Lung (tissue), 12 donors: ENCODE data around the gene SLC2A10. TPM values are rescaled to one million over a fixed set of nuclear protein-coding genes. Genes with fewer than 3 reads are reported as not detected.
A peak's percentile ranks its signal among the peaks of the same experiment; 100 is the strongest.

Source experiments
- ATAC-seq: fragments of 200-7000 bp; cut with Tn5 transposase; one replicate; pipeline ENCODE4 v1.9.1; 2020; ENCODE audit warnings: moderate number of reproducible peaks; ENCODE audit not compliant: insufficient read depth, low FRiP score
- DNase-seq, 3 donors: peaks; one replicate each; pipeline ENCODE4 v3.0.0-alpha.2; 2013 to 2017
- H3K27ac ChIP-seq, 2 donors: one replicate each; pipeline ENCODE4 v1.5.1; 2013; ENCODE audit warnings: mild to moderate bottlenecking in 2 of 2, moderate library complexity in 2 of 2, control low read depth in 1 of 2, inconsistent platforms in 1 of 2, low read depth in 1 of 2, low read length in 1 of 2
- H3K27me3 ChIP-seq, 3 donors: one replicate each; pipeline ENCODE4 v1.5.1; 2013; ENCODE audit warnings: low read length in 2 of 3; ENCODE audit not compliant: control insufficient read depth in 3 of 3, insufficient read depth in 3 of 3
- H3K36me3 ChIP-seq, 4 donors: one replicate each; pipeline ENCODE4 v1.5.1; 2013; ENCODE audit warnings: low read length in 4 of 4, mild to moderate bottlenecking in 1 of 4, moderate library complexity in 1 of 4; ENCODE audit not compliant: control insufficient read depth in 4 of 4, insufficient read depth in 4 of 4
- H3K4me1 ChIP-seq, 5 donors: one replicate each; pipeline ENCODE4 v1.5.1; 2013; ENCODE audit warnings: low read length in 5 of 5, mild to moderate bottlenecking in 2 of 5, moderate library complexity in 1 of 5; ENCODE audit not compliant: control insufficient read depth in 5 of 5, insufficient read depth in 5 of 5
- H3K4me3 ChIP-seq: one replicate; pipeline ENCODE4 v1.5.1; 2013; ENCODE audit warnings: mild to moderate bottlenecking, control low read depth, moderate library complexity
- H3K9ac ChIP-seq, 2 donors: one replicate each; pipeline ENCODE4 v1.5.1; 2013; ENCODE audit warnings: low read length in 2 of 2, control low read depth in 1 of 2; ENCODE audit not compliant: insufficient read depth in 1 of 2
- H3K9me3 ChIP-seq, 4 donors: one replicate each; pipeline ENCODE4 v1.5.1; 2013; ENCODE audit warnings: low read length in 3 of 4, mild to moderate bottlenecking in 1 of 4, moderate library complexity in 1 of 4; ENCODE audit not compliant: control insufficient read depth in 4 of 4, insufficient read depth in 3 of 4
- WGBS, 2 donors: extraction: QIAGEN DNeasy Blood & Tissue Kit; methylation state at CpG; one replicate each; pipeline ENCODE4 v1.1.7; 2013; 5-methylcytosine and 5-hydroxymethylcytosine counted together
- polyA plus RNA-seq, 2 donors: library from polyadenylated mRNA; stranded (reverse); fragments of 200-250 nt; gene quantifications; one replicate each; pipeline ENCODE4 v1.2.1, GENCODE V29; 2013
- total RNA-seq, 2 donors: library from RNA; depleted of rRNA in 1 of 2; stranded (reverse); fragments of >200 nt in 1 of 2; gene quantifications; one replicate each; pipeline ENCODE4 v1.2.1, GENCODE V29; 2014 to 2021
- TF ChIP-seq, protein P1 (sequence below): IDR thresholded peaks from 2 replicates; pipeline ENCODE4 v1.5.1; 2012; ENCODE audit warnings: mild to moderate bottlenecking; ENCODE audit errors: control extremely low read depth, extremely low read depth
- donor health status: control.
- donor health status: control.
- donor health status: Bipolar disorder and iron deficiency.
- donor health status: healthy.
- donor health status: DM: yes; HTN: yes; CAD: no.

Gene SLC2A10
- total and polyA plus RNA-seq, 4 donors: 7.4 to 20.6 (median 12.1) TPM

GRCh38 chr20:46746956-46747526 lies 37.6 kb downstream of the SLC2A10 start:
- peak in 1 of 3 donors; percentile 34 for DNase-seq
- Histone ChIP-seq H3K9ac (no peak overlapping the region), H3K36me3 (no peaks in the 10 kb centered on the region), H3K4me1 (peaks cover 0 to 21% (median 0%) of the 10 kb centered on the region in 5 donors), H3K9me3 (no peaks in the 10 kb centered on the region), H3K27ac (no peak overlapping the region), H3K4me3 (no peak overlapping the region), H3K27me3 (no peaks in the 10 kb centered on the region)
- ATAC-seq: peak; percentile 63
- WGBS, 2 donors: 41 to 52% methylated on average over 7 of the region's 7 CpGs
- TF ChIP-seq, protein P1, sequence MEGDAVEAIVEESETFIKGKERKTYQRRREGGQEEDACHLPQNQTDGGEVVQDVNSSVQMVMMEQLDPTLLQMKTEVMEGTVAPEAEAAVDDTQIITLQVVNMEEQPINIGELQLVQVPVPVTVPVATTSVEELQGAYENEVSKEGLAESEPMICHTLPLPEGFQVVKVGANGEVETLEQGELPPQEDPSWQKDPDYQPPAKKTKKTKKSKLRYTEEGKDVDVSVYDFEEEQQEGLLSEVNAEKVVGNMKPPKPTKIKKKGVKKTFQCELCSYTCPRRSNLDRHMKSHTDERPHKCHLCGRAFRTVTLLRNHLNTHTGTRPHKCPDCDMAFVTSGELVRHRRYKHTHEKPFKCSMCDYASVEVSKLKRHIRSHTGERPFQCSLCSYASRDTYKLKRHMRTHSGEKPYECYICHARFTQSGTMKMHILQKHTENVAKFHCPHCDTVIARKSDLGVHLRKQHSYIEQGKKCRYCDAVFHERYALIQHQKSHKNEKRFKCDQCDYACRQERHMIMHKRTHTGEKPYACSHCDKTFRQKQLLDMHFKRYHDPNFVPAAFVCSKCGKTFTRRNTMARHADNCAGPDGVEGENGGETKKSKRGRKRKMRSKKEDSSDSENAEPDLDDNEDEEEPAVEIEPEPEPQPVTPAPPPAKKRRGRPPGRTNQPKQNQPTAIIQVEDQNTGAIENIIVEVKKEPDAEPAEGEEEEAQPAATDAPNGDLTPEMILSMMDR: no peak

DNA sequence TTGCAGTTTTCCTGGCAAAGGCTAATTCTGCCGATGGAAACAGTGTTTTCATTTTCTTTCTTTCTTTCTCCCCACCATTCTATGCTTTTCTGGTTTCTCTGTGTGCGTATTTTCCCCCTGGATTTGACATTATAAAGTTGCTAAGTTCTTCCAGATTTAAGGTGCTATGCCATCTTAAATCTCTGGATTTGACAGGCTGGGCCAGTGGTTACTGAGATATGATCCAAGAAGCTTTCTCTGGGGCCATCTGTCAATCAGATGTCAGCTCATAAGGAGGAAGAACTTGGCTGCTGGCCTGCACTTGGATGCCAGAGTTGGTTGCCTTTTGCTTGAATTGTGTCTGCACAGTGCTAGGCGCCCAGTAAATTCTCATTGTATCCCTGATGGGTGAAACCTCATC lies 39.7 kb downstream of the SLC2A10 start:
- WGBS, 2 donors: 69 to 82% methylated on average over 3 of the region's 3 CpGs

DNA sequence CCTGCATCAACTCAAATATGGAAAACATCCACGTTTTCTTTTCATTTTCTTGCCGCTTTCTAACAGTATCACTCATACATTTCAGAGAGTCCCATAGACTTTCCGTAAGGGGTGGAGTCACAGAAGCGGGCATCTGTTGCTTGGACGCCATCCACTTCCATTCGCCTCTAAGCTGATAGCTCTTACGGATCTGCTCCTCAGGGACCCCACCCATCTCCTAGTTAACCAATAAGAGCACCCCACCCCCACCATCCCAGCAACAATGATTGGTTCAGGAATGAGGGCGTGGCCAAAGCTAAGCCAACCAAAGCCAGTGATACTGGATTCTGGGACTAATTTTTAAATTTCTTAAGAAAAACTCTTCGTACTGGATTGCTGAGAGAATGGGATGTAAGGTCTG lies 42.4 kb downstream of the SLC2A10 start:
- no peaks in the 10 kb centered on the region for H3K36me3 ChIP-seq
- 72 to 88% methylated on average over 9 of the region's 9 CpGs for WGBS, 2 donors
- peaks cover 0 to 19% (median 0%) of the 10 kb centered on the region in 5 donors for H3K4me1 ChIP-seq
- DNase-seq (no peak), ATAC-seq (no peak)
- H3K4me3 ChIP-seq: no peak overlapping the region
- H3K27ac ChIP-seq: no peak overlapping the region
- no peaks in the 10 kb centered on the region for H3K9me3 ChIP-seq
- TF ChIP-seq, protein P1: no peak
- no peak overlapping the region for H3K9ac ChIP-seq
- no peaks in the 10 kb centered on the region for H3K27me3 ChIP-seq

More for the DNA sequence above, 39.7 kb downstream of the SLC2A10 start:
- Histone ChIP-seq H3K27ac (no peak overlapping the region), H3K4me3 (no peak overlapping the region), H3K27me3 (no peaks in the 10 kb centered on the region), H3K9me3 (no peaks in the 10 kb centered on the region), H3K9ac (no peak overlapping the region), H3K4me1 (peaks cover 0 to 21% (median 0%) of the 10 kb centered on the region in 5 donors), H3K36me3 (no peaks in the 10 kb centered on the region)
- TF ChIP-seq, protein P1: no peak
- ATAC-seq (no peak), DNase-seq (peak in 2 of 3 donors; percentile 59 to 63)

DNA sequence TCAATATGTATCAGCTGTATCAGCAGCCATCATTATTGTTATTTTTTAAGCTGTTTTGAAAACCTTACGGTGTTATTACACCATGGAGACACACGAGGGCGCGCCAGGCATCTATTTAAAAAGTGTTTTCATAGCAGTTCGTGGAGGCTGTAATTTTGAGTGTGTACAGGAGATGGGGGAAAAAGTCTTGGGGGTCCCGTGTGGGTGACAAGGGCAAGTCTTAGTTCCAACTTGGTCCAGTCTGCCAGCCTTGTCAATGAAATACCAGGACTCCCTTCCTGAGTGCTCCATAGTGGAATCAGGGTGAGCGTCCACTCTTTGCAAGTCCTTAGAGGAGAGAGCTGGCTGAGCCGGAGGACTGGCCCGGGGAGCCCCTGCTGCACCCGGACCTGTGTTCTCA lies 43.3 kb downstream of the SLC2A10 start:
- no peaks in the 10 kb centered on the region for H3K27me3 ChIP-seq
- DNase-seq (peak; percentile 73 to 82 (median 79)), ATAC-seq (no peak)
- WGBS, 2 donors: 17 to 21% methylated on average over 10 of the region's 10 CpGs
- H3K9ac ChIP-seq: no peak overlapping the region
- no peaks in the 10 kb centered on the region for H3K9me3 ChIP-seq
- H3K36me3 ChIP-seq: no peaks in the 10 kb centered on the region
- TF ChIP-seq, protein P1: peak; percentile 36
- no peak overlapping the region for H3K27ac ChIP-seq
- no peak overlapping the region for H3K4me3 ChIP-seq
- peaks cover 0 to 12% (median 0%) of the 10 kb centered on the region in 5 donors for H3K4me1 ChIP-seq
